Measurements from ENCODE around the gene HBEGF.

- no peak for TF ChIP-seq CTCF (IDR thresholded peaks at IDR 0.05; ENCODE audit: insufficient read depth, low read length)
- TF ChIP-seq POLR2AphosphoS5 (IDR thresholded peaks at IDR 0.05; ENCODE audit: low read depth): no peak
- no peak for TF ChIP-seq REST (IDR thresholded peaks at IDR 0.05; ENCODE audit: insufficient replicate concordance, low read depth)
Measured at GRCh38 chr5:140348104-140348503, 1.7 kb upstream of the HBEGF start.

Data from HL-60 (cell line).